A549 (cell line): ENCODE measurements around the gene FOXP1.

Experiments
- CEBPB ChIP-seq, 2 experiments: fragments of >200 bp in 1 of 2; sonication (Bioruptor Twin) in 1 of 2; formaldehyde crosslinking in 1 of 2; IDR thresholded peaks; 2 replicates each; pipeline ENCODE4 v1.6.1; 2012 to 2016
- JUNB ChIP-seq: fragments of >200 bp; sonication (Bioruptor Twin); formaldehyde crosslinking; IDR thresholded peaks from 2 replicates; pipeline ENCODE4 v1.6.1; 2016
- MYC ChIP-seq: IDR thresholded peaks from 2 replicates; pipeline ENCODE4 v1.6.1; 2012; ENCODE audit warnings: mild to moderate bottlenecking, inconsistent platforms, low read length, improper control_type of control experiment, borderline replicate concordance
- POLR2A ChIP-seq: IDR thresholded peaks from 2 replicates; pipeline ENCODE4 v1.6.1; 2012; ENCODE audit warnings: mild to moderate bottlenecking, low read length
- RAD21 ChIP-seq, 2 experiments: fragments of >200 bp in 1 of 2; sonication (Bioruptor Twin) in 1 of 2; formaldehyde crosslinking in 1 of 2; IDR thresholded peaks in 1 of 2; conservative IDR thresholded peaks in 1 of 2; 2 replicates in 1 of 2; 3 replicates in 1 of 2; pipeline ENCODE4 v1.6.1; 2012 to 2018; ENCODE audit warnings: inconsistent platforms in 1 of 2
- SMC3 ChIP-seq: fragments of >200 bp; sonication (Bioruptor Twin); formaldehyde crosslinking; IDR thresholded peaks from 3 replicates; pipeline ENCODE4 v1.6.1; 2018; ENCODE audit warnings: inconsistent platforms
- ZFP36 ChIP-seq: fragments of 450-650 bp; IDR thresholded peaks from 2 replicates; pipeline ENCODE4 v1.6.1; 2014; ENCODE audit warnings: borderline replicate concordance; ENCODE audit not compliant: partially characterized antibody
- TF ChIP-seq, protein P1 (sequence below): fragments of >200 bp; sonication (Bioruptor Twin); formaldehyde crosslinking; IDR thresholded peaks from 3 replicates; pipeline ENCODE4 v1.5.1; 2016
- TF ChIP-seq, protein P2 (sequence below): IDR thresholded peaks from 2 replicates; pipeline ENCODE4 v1.6.1; 2012

DNA sequence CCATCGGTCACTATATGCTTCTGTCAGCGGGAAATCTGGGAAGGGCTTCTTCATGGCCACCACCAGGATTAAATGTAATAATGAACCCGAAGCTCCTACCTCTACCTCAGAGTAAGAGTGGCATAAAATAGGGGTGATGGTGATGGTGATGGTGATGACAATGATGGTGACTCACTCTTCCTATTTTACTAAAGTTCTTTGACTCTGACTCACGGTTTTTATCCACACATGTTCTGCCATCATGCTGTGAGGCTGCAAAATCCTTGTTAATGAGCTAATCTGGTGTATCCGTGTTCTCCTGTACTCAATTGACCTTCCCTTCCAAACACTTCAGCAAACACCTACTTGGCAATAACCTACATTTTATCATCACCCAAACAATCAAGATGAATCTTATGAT, 18.3 kb upstream of the FOXP1 start:
- TF ChIP-seq RAD21 (conservative IDR thresholded peaks at IDR 0.05 in 1 of 2, IDR thresholded peaks at IDR 0.05 in 1 of 2) (no peak), JUNB (no peak), SMC3 (no peak), CEBPB (IDR thresholded peaks at IDR 0.05) (no peak), POLR2A (no peak), ZFP36 (no peak), MYC (no peak)
- TF ChIP-seq, protein P1, sequence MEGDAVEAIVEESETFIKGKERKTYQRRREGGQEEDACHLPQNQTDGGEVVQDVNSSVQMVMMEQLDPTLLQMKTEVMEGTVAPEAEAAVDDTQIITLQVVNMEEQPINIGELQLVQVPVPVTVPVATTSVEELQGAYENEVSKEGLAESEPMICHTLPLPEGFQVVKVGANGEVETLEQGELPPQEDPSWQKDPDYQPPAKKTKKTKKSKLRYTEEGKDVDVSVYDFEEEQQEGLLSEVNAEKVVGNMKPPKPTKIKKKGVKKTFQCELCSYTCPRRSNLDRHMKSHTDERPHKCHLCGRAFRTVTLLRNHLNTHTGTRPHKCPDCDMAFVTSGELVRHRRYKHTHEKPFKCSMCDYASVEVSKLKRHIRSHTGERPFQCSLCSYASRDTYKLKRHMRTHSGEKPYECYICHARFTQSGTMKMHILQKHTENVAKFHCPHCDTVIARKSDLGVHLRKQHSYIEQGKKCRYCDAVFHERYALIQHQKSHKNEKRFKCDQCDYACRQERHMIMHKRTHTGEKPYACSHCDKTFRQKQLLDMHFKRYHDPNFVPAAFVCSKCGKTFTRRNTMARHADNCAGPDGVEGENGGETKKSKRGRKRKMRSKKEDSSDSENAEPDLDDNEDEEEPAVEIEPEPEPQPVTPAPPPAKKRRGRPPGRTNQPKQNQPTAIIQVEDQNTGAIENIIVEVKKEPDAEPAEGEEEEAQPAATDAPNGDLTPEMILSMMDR, result no peak
- TF ChIP-seq, protein P2, sequence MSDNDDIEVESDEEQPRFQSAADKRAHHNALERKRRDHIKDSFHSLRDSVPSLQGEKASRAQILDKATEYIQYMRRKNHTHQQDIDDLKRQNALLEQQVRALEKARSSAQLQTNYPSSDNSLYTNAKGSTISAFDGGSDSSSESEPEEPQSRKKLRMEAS, result no peak
